ENCODE results near the gene DCAF15.
"Not testable (repeated sequence)": the region's sequence is repeated elsewhere in the genome, so short reads cannot be mapped to it uniquely, and the experiment has no call there.

Gene DCAF15

DNA sequence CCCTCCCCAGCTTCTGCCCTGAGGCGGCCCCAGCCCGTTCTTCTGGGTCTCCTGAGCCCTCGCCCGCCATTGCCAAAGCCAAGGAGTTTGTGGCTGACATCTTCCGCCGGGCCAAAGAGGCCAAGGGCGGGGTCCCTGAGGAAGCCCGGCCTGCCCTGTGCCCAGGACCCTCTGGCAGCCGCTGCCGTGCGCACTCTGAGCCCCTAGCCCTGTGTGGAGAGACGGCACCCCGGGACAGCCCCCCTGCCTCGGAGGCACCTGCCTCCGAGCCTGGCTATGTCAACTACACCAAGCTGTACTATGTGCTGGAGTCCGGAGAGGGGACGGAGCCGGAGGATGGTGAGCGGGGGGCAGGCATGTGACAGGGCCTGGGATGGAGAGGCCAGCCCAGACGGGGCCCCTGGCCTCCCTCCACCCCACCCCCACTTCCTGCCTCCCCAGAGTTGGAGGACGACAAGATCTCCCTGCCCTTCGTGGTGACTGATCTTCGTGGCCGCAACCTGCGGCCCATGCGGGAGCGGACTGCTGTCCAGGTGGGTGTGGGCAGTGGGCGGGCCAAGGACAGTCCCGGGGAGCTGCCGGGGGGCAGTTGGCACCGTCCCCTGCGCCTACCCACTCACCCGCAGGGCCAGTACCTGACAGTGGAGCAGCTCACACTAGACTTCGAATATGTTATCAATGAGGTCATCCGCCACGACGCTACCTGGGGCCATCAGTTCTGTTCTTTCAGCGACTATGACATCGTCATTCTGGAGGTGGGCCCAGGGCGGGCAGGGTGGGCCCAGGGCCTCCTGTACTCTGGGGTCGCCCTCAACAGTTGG is 7.0 kb downstream of the DCAF15 start:
- Mint-ChIP-seq H3K9me3 (no peaks in the 10 kb centered on the region), H3K36me3 (ENCODE audit: insufficient read depth) (peaks cover 49% of the 10 kb centered on the region), H3K4me1 (ENCODE audit: low read depth in 2 of 2) (peaks cover 0 to 3% of the 10 kb centered on the region in 2 donors), H3K27ac (peak overlapping the region in 1 of 2 donors; percentile 53), H3K27me3 (no peaks in the 10 kb centered on the region), H3K4me3 (no peak overlapping the region)
- no peak for DNase-seq
- ATAC-seq (replicated peaks), result no peak

DNA sequence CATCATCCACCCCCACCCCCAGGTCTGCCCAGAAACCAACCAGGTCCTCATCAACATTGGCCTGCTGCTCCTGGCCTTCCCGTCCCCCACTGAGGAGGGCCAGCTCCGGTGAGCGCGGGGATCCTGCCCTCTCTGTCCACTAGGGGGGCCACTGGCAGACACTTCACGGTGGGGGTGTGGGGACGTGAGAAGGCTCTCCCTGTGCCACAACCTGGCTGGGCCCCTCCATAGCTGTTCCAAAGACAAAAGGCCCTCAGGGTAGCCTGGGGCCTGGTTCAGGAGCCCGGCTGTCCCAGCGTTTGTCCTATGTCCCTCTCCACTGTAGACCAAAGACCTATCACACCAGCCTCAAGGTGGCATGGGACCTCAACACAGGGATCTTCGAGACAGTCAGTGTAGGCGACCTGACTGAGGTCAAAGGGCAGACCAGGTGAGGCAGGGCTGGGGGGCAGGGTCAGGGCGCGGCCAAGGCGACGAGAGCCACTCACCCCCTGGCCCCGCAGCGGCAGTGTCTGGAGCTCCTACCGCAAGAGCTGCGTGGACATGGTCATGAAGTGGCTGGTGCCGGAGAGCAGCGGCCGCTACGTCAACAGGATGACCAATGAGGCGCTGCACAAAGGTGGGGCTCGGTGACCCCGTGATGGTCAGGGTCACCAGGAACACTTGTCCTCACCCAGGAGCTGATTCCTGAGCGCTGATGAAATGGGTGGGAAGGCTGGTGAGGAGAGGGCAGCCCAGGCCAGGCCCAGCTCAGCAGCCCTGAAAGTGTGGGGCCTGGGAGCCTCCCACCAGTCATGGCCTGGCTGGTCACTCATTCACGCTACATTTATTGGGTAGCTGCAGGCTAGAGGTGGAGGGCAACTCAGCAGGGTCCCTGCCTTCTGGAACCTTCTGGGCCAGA is 7.9 kb downstream of the DCAF15 start:
- ATAC-seq (replicated peaks), result peak; percentile 62
- Mint-ChIP-seq H3K27ac (peak overlapping the region in 1 of 2 donors; percentile 17), H3K4me3 (no peak overlapping the region), H3K36me3 (ENCODE audit: insufficient read depth) (peaks cover 50% of the 10 kb centered on the region), H3K27me3 (no peaks in the 10 kb centered on the region), H3K9me3 (no peaks in the 10 kb centered on the region), H3K4me1 (ENCODE audit: low read depth in 2 of 2) (no peaks in the 10 kb centered on the region)
- peak in 1 of 3 experiments; percentile 22 for DNase-seq

DNA sequence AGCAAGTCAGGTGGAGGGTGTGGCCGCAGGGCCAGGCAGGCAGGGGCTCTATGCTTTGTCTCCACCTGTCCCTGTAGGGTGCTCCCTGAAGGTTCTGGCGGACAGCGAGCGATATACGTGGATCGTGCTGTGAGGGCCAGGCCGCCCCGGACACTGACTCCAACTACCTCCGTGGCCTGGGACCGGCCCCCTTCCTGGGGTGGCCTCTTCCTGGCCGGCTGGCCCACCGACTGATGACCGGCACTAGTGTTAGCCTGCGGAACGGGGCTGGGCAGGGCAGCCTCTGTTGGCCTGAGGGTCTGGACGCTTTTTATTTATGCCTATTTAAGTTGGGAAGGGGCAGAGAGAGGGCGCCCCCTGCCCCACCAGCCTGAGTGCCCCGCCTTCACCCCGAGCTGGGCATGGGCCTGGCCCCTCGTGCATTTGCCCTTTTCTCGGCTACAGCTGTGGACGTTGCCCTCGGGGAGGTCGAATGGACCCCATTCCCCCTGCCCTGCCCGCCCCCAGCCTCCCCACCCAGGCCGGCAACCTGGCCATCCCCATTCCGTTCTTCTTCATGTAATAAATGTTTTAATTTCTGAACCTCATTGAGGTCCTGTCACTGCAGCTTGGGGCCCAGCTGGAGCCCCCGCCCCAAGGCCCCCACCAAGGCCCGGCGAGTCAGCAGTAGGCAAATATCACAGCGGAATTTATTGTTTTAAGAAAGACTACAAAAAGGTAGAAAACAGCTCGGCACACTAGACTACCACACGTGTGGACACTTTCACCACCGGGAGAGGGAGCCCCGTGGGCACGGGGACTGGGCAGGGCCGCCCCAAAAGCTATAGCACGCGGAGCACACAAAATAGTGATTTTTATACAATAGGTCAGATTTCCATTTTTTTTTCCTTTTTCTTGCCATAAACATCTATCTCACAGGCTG is 8.8 kb downstream of the DCAF15 start:
- ATAC-seq (replicated peaks), result no peak
- Mint-ChIP-seq H3K27me3 (no peaks in the 10 kb centered on the region), H3K9me3 (no peaks in the 10 kb centered on the region), H3K4me3 (no peak overlapping the region), H3K4me1 (ENCODE audit: low read depth in 2 of 2) (no peaks in the 10 kb centered on the region), H3K36me3 (ENCODE audit: insufficient read depth) (peaks cover 43% of the 10 kb centered on the region), H3K27ac (peak overlapping the region; percentile 17 to 81)
- DNase-seq, result no peak

GRCh38 chr19:13961826-13962698 is 9.8 kb downstream of the DCAF15 start:
- Mint-ChIP-seq H3K4me1 (ENCODE audit: low read depth in 2 of 2) (no peaks in the 10 kb centered on the region), H3K27ac (peak overlapping the region in 1 of 2 donors; percentile 81), H3K27me3 (no peaks in the 10 kb centered on the region), H3K4me3 (no peak overlapping the region), H3K36me3 (ENCODE audit: insufficient read depth) (peaks cover 40% of the 10 kb centered on the region), H3K9me3 (no peaks in the 10 kb centered on the region)
- ATAC-seq (replicated peaks) (no peak), DNase-seq (no peak)

- Mint-ChIP-seq H3K27ac (no peak overlapping the region), H3K4me1 (ENCODE audit: low read depth in 2 of 2) (no peaks in the 10 kb centered on the region), H3K4me3 (no peak overlapping the region), H3K36me3 (ENCODE audit: insufficient read depth) (peaks cover 39% of the 10 kb centered on the region), H3K27me3 (no peaks in the 10 kb centered on the region), H3K9me3 (no peaks in the 10 kb centered on the region)
- DNase-seq (no peak), ATAC-seq (replicated peaks) (no peak)
Measured at GRCh38 chr19:13962699-13963602, 10.6 kb downstream of the DCAF15 start.

- ATAC-seq (replicated peaks) (no peak), DNase-seq (no peak)
- no peaks in the 10 kb centered on the region for H3K4me1 Mint-ChIP-seq (ENCODE audit: low read depth in 2 of 2)
- H3K27ac Mint-ChIP-seq, result no peak overlapping the region
- no peaks in the 10 kb centered on the region for H3K27me3 Mint-ChIP-seq
- no peak overlapping the region for H3K4me3 Mint-ChIP-seq
- H3K36me3 Mint-ChIP-seq (ENCODE audit: insufficient read depth), result peaks cover 35% of the 10 kb centered on the region
- no peaks in the 10 kb centered on the region for H3K9me3 Mint-ChIP-seq
Measured at GRCh38 chr19:13963603-13964105, 11.3 kb downstream of the DCAF15 start.

GRCh38 chr19:13964776-13965175 is 12.5 kb downstream of the DCAF15 start:
- Mint-ChIP-seq H3K4me1 (ENCODE audit: low read depth in 2 of 2) (no peaks in the 10 kb centered on the region), H3K27me3 (no peaks in the 10 kb centered on the region), H3K9me3 (no peaks in the 10 kb centered on the region), H3K4me3 (no peak overlapping the region), H3K27ac (peak overlapping the region in 1 of 2 donors; percentile 46), H3K36me3 (ENCODE audit: insufficient read depth) (peaks cover 45% of the 10 kb centered on the region)
- ATAC-seq (replicated peaks) (no peak), DNase-seq (no peak)

GRCh38 chr19:13965377-13965896 is 13.1 kb downstream of the DCAF15 start:
- Mint-ChIP-seq H3K27me3 (no peaks in the 10 kb centered on the region), H3K4me3 (no peak overlapping the region), H3K4me1 (ENCODE audit: low read depth in 2 of 2) (no peaks in the 10 kb centered on the region), H3K27ac (no peak overlapping the region), H3K36me3 (ENCODE audit: insufficient read depth) (peaks cover 44% of the 10 kb centered on the region), H3K9me3 (no peaks in the 10 kb centered on the region)
- no peak for DNase-seq
- no peak for ATAC-seq (replicated peaks)

DNA sequence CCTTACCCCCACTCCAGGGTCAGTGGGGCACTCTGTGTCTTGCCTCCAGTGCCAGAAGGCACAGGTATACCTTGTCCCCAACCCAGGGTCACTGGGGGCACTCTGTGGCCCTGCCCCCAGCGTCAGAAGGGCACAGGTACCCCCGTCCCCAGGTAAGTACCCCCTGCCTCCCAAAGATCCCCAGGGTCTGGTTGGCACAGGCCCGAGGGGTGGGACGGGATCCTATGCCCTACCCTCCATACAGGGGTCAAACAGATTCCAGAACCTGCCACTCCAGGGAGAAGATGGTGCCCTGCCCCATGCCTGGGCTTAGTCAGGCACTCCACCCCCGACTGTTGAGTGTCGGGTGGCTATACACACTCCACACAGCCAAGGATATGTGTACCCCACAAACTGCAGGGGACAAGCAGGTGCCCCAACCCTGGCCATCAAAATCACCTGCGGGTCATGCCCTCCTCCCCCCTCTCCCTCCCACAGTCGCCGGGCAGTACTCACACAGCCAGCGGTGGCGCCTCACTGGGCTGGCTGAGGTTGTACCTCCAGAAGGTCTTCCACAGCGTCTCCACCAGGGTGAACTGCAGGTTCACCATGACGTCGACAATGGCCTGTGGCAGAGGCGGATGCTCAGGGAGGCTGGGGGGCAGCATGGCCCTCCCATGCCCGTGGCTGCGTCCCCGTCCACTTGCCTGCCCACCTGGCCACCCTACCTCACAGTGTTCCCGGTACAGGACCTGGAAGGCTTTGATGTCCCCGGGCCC is 13.8 kb downstream of the DCAF15 start:
- no peak overlapping the region for H3K4me3 Mint-ChIP-seq
- H3K4me1 Mint-ChIP-seq (ENCODE audit: low read depth in 2 of 2), result no peaks in the 10 kb centered on the region
- no peak overlapping the region for H3K27ac Mint-ChIP-seq
- DNase-seq (no peak), ATAC-seq (replicated peaks) (no peak)
- peaks cover 38% of the 10 kb centered on the region for H3K36me3 Mint-ChIP-seq (ENCODE audit: insufficient read depth)
- H3K27me3 Mint-ChIP-seq, result no peaks in the 10 kb centered on the region
- no peaks in the 10 kb centered on the region for H3K9me3 Mint-ChIP-seq

GRCh38 chr19:13966684-13967128 is 14.4 kb downstream of the DCAF15 start:
- H3K27ac Mint-ChIP-seq, result no peak overlapping the region
- H3K27me3 Mint-ChIP-seq, result no peaks in the 10 kb centered on the region
- H3K36me3 Mint-ChIP-seq (ENCODE audit: insufficient read depth), result peaks cover 36% of the 10 kb centered on the region
- no peak for DNase-seq
- no peaks in the 10 kb centered on the region for H3K4me1 Mint-ChIP-seq (ENCODE audit: low read depth in 2 of 2)
- no peak overlapping the region for H3K4me3 Mint-ChIP-seq
- no peak for ATAC-seq (replicated peaks)
- no peaks in the 10 kb centered on the region for H3K9me3 Mint-ChIP-seq

GRCh38 chr19:13967206-13967605 is 14.9 kb downstream of the DCAF15 start:
- not testable (repeated sequence) for ATAC-seq (replicated peaks); H3K9me3 Mint-ChIP-seq
- H3K36me3 Mint-ChIP-seq (ENCODE audit: insufficient read depth), result peaks cover 37% of the 10 kb centered on the region

More at GRCh38 chr19:13967206-13967605, 14.9 kb downstream of the DCAF15 start:
- H3K27ac Mint-ChIP-seq, result peak overlapping the region in 1 of 2 donors; percentile 10
- H3K27me3 Mint-ChIP-seq; H3K4me3 Mint-ChIP-seq; DNase-seq; H3K4me1 Mint-ChIP-seq (ENCODE audit: low read depth in 2 of 2): not testable (repeated sequence)
